Fibroblast of lung (primary cell): ENCODE measurements around the gene C9orf153. TPM values are rescaled to one million over a fixed set of nuclear protein-coding genes. Genes with fewer than 3 reads are reported as not detected.
A peak's percentile ranks its signal among the peaks of the same experiment; 100 is the strongest.

ENCODE experiments used
- DNase-seq, 2 donors: peaks; one replicate each; pipeline versions ENCODE4 v3.0.0 to v3.0.0-alpha.2; 2010; ENCODE audit warnings: low read depth in 2 of 2
- H2AFZ ChIP-seq: 2 replicates; pipeline ENCODE4 v1.5.1; 2012; ENCODE audit warnings: low read length, control low read depth, inconsistent platforms
- H3K27ac ChIP-seq: 2 replicates; pipeline ENCODE4 v1.5.1; 2011; ENCODE audit warnings: low read length, control low read depth; ENCODE audit not compliant: insufficient read depth
- H3K27me3 ChIP-seq: 2 replicates; pipeline ENCODE4 v1.5.1; 2011; ENCODE audit warnings: mild to moderate bottlenecking, low read length; ENCODE audit not compliant: control insufficient read depth, insufficient read depth
- H3K36me3 ChIP-seq: 2 replicates; pipeline ENCODE4 v1.5.1; 2011; ENCODE audit warnings: low read length; ENCODE audit not compliant: control insufficient read depth, insufficient read depth
- H3K4me1 ChIP-seq: 2 replicates; pipeline ENCODE4 v1.5.1; 2011; ENCODE audit warnings: low read length; ENCODE audit not compliant: control insufficient read depth, insufficient read depth; ENCODE audit errors: extremely low read depth
- H3K4me2 ChIP-seq: 2 replicates; pipeline ENCODE4 v1.5.1; 2011; ENCODE audit warnings: low read length, control low read depth; ENCODE audit not compliant: insufficient read depth; ENCODE audit errors: extremely low read depth
- H3K4me3 ChIP-seq, 4 experiments: fragments of 200-600 bp in 1 of 4; sonication (generic) in 1 of 4; replicated peaks in 1 of 4; 2 replicates each; pipeline ENCODE4 v1.5.1; 2011 to 2016; ENCODE audit warnings: low read length in 4 of 4, low read depth in 3 of 4, mild to moderate bottlenecking in 3 of 4, control low read depth in 2 of 4, inconsistent platforms in 1 of 4, mixed read lengths in 1 of 4; ENCODE audit not compliant: insufficient read depth in 1 of 4; ENCODE audit errors: control extremely low read depth in 1 of 4
- H3K79me2 ChIP-seq: 2 replicates; pipeline ENCODE4 v1.5.1; 2012; ENCODE audit warnings: mild to moderate bottlenecking, low read length, inconsistent platforms; ENCODE audit not compliant: control insufficient read depth, insufficient read depth
- H3K9ac ChIP-seq: 2 replicates; pipeline ENCODE4 v1.5.1; 2011; ENCODE audit warnings: mild to moderate bottlenecking, low read length, control low read depth; ENCODE audit not compliant: insufficient read depth
- H3K9me3 ChIP-seq: 2 replicates; pipeline ENCODE4 v1.5.1; 2012; ENCODE audit warnings: low read depth, low read length; ENCODE audit not compliant: control insufficient read depth, insufficient read depth
- H4K20me1 ChIP-seq: 2 replicates; pipeline ENCODE4 v1.5.1; 2011; ENCODE audit warnings: low read length; ENCODE audit not compliant: control insufficient read depth, insufficient read depth; ENCODE audit errors: extremely low read depth
- EZH2 ChIP-seq: IDR thresholded peaks from 2 replicates; pipeline ENCODE4 v1.5.1; 2012; ENCODE audit warnings: low read length, control low read depth, mild to moderate bottlenecking; ENCODE audit errors: missing control alignments
- polyA plus RNA-seq, 2 donors: library from polyadenylated mRNA; depleted of rRNA in 1 of 2; stranded (reverse) in 1 of 2; unstranded in 1 of 2; fragments of >200 nt; gene quantifications; 2 replicates each; pipeline ENCODE4 v1.2.1, GENCODE V29; 2011 to 2012; ENCODE audit warnings: missing spikeins in 1 of 2
- total RNA-seq: library from RNA; depleted of rRNA; stranded (reverse); fragments of >200 nt; gene quantifications from 2 replicates; pipeline ENCODE4 v1.2.1, GENCODE V29; 2014
- TF ChIP-seq, protein P1 (sequence below), 2 donors: IDR thresholded peaks in 1 of 2; conservative IDR thresholded peaks in 1 of 2; 1 replicate in 1 of 2; 2 replicates in 1 of 2; pipeline ENCODE4 v1.5.1; 2011 to 2012; ENCODE audit warnings: low read length in 2 of 2, control low read depth in 1 of 2, inconsistent platforms in 1 of 2, low read depth in 1 of 2, mild to moderate bottlenecking in 1 of 2

The C9orf153 gene
- total and polyA plus RNA-seq, 2 donors (not counting 1 experiment from before 2014, with no cell fraction given): 0.17 TPM

- H3K79me2 ChIP-seq: no peaks in the 10 kb centered on the region
- no peak overlapping the region for H3K4me2 ChIP-seq
- H3K27ac ChIP-seq: no peak overlapping the region
- H2AFZ ChIP-seq: no peak overlapping the region
- H3K36me3 ChIP-seq: peaks cover 8% of the 10 kb centered on the region
- H4K20me1 ChIP-seq: no peaks in the 10 kb centered on the region
- H3K9me3 ChIP-seq: no peaks in the 10 kb centered on the region
- H3K27me3 ChIP-seq: no peaks in the 10 kb centered on the region
- no peak for TF ChIP-seq EZH2
- TF ChIP-seq, protein P1, sequence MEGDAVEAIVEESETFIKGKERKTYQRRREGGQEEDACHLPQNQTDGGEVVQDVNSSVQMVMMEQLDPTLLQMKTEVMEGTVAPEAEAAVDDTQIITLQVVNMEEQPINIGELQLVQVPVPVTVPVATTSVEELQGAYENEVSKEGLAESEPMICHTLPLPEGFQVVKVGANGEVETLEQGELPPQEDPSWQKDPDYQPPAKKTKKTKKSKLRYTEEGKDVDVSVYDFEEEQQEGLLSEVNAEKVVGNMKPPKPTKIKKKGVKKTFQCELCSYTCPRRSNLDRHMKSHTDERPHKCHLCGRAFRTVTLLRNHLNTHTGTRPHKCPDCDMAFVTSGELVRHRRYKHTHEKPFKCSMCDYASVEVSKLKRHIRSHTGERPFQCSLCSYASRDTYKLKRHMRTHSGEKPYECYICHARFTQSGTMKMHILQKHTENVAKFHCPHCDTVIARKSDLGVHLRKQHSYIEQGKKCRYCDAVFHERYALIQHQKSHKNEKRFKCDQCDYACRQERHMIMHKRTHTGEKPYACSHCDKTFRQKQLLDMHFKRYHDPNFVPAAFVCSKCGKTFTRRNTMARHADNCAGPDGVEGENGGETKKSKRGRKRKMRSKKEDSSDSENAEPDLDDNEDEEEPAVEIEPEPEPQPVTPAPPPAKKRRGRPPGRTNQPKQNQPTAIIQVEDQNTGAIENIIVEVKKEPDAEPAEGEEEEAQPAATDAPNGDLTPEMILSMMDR (conservative IDR thresholded peaks at IDR 0.05 in 1 of 2, IDR thresholded peaks at IDR 0.05 in 1 of 2; ENCODE audit: low read depth in 1 of 2, low read length in 2 of 2): no peak
- no peaks in the 10 kb centered on the region for H3K4me1 ChIP-seq
- H3K9ac ChIP-seq: no peak overlapping the region
- no peak overlapping the region for H3K4me3 ChIP-seq
- DNase-seq: peak in 1 of 2 donors; percentile 36
Measured at GRCh38 chr9:86303316-86303975, 44.0 kb upstream of the C9orf153 start.

DNA sequence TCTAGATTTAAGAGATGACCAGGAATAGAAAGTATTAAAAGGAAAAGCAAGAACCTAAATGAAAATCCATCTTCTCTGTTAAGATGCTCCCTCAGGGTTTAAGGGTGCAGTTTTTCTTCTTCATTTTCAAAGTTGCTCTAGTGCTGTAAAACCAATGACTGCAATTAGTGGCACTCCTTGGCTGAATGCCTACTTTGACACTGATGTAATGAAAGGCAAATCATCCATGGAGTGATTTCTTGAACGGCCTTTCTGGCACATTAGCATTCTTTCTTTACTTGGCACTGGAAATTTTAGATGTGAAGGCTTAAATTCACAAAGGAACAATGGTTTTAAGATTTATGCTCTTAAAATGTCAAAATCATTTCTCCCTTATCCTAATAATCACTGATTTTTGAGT lies 42.2 kb upstream of the C9orf153 start:
- Histone ChIP-seq H3K27ac (no peak overlapping the region), H3K4me3 (no peak overlapping the region), H3K36me3 (peaks cover 8% of the 10 kb centered on the region), H3K9me3 (no peaks in the 10 kb centered on the region), H4K20me1 (no peaks in the 10 kb centered on the region), H3K4me2 (no peak overlapping the region), H2AFZ (no peak overlapping the region), H3K27me3 (no peaks in the 10 kb centered on the region), H3K79me2 (no peaks in the 10 kb centered on the region), H3K4me1 (no peaks in the 10 kb centered on the region), H3K9ac (no peak overlapping the region)
- no peak for TF ChIP-seq EZH2
- TF ChIP-seq, protein P1 (conservative IDR thresholded peaks at IDR 0.05 in 1 of 2, IDR thresholded peaks at IDR 0.05 in 1 of 2; ENCODE audit: low read depth in 1 of 2, low read length in 2 of 2): no peak
- DNase-seq: no peak

- Histone ChIP-seq H3K9me3 (no peaks in the 10 kb centered on the region), H2AFZ (no peak overlapping the region), H3K27ac (no peak overlapping the region), H3K36me3 (peaks cover 9% of the 10 kb centered on the region), H3K9ac (no peak overlapping the region), H3K4me1 (no peaks in the 10 kb centered on the region), H3K79me2 (no peaks in the 10 kb centered on the region), H4K20me1 (no peaks in the 10 kb centered on the region), H3K4me3 (no peak overlapping the region), H3K4me2 (no peak overlapping the region), H3K27me3 (no peaks in the 10 kb centered on the region)
- TF ChIP-seq EZH2: no peak
- TF ChIP-seq, protein P1 (conservative IDR thresholded peaks at IDR 0.05 in 1 of 2, IDR thresholded peaks at IDR 0.05 in 1 of 2; ENCODE audit: low read depth in 1 of 2, low read length in 2 of 2): no peak
- DNase-seq: no peak
Measured at GRCh38 chr9:86300701-86301100, 41.2 kb upstream of the C9orf153 start.
